Measurements from ENCODE around the gene KEL. TPM values are rescaled to one million over a fixed set of nuclear protein-coding genes. Genes with fewer than 3 reads are reported as not detected.

Gene KEL, protein sequence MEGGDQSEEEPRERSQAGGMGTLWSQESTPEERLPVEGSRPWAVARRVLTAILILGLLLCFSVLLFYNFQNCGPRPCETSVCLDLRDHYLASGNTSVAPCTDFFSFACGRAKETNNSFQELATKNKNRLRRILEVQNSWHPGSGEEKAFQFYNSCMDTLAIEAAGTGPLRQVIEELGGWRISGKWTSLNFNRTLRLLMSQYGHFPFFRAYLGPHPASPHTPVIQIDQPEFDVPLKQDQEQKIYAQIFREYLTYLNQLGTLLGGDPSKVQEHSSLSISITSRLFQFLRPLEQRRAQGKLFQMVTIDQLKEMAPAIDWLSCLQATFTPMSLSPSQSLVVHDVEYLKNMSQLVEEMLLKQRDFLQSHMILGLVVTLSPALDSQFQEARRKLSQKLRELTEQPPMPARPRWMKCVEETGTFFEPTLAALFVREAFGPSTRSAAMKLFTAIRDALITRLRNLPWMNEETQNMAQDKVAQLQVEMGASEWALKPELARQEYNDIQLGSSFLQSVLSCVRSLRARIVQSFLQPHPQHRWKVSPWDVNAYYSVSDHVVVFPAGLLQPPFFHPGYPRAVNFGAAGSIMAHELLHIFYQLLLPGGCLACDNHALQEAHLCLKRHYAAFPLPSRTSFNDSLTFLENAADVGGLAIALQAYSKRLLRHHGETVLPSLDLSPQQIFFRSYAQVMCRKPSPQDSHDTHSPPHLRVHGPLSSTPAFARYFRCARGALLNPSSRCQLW
- total RNA-seq: 0.05 TPM in 1 of 2 replicates, not detected in the other

DNA sequence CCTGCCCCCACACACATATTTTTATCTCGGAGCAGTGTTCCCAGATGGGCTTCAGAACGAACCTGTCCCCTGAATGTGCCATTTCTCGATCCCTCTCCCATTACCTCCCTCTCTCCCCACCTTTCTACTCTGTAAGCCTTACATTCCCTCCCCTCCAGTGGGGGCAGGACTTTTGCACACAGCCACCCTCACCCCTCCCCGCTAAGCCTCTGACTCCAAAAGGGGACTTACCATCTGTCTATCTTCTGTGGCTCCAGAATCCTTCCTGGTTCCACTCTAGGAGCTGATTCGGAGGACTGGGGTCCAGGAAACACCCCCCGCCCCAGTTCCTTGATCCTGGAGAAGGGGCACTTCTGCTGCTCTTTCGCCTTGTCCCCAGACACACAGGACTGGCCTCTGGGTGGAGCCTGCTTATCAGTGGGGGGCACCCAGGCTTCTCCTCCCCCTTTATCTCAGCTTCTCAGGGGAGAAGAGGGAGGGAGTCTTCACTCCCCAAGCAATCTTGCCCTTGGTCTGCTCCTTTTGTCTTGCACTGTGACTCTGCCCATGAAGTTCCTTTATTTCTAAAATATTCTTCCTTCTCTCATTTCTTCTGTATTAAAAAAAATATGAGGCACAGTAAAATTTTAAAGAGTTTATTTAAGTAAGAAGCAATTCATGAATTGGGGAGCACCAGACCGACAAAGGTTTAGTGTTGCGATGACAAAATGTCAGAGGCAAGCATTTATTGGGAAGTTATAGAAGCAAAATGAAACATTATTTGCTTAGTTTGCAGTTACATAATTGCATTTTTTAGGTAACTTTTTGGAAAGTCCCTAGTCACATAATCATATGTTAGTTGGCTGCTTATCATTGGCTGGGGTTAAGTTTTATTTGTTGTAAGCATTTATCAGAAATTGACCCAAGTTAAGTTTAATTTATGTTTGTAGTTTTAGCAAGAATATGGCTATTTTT is at the start of gene KEL:
Gene KEL (minus strand): TSS at position 391 of the 954 bp plus-strand sequence. CDS start 157 bp downstream, at position 234.

DNA sequence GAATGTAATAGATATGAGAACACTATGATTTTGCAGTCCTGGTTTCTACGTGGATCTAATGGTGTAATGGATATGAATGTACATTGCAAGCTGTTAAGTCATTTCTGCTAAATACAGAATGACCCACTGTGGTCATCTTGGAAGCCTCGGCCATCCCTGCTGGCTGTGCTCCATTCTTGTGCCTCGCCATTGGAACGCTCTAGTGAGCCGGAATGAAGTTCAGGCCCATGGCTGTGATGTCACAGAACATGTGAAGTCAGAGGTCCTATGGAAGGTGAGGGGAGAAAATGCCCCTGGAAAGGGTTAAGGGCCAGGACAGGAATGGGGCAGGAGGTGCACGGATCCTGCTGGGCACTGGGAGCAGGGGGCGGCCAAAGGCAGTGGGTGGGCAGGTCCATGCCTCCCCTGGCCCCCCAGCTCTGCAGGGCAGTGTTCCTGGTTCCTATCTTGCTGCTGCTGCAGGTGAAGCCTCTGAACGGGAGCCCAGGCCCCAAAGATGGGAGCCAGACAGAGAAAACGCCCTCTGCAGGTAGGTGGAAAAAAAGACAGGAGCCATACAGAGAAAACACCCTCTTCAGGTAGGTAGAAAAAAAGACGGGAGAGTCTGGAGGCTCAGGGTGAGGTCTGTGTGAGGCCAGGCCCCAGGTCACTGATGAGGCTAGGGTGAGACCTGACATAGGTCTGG is 22.8 kb downstream of the KEL start, which contains the start of gene LLCFC1:
Gene LLCFC1 (plus strand): TSS at position 259 of the 685 bp plus-strand sequence. CDS start 138 bp downstream, at position 397.

DNA sequence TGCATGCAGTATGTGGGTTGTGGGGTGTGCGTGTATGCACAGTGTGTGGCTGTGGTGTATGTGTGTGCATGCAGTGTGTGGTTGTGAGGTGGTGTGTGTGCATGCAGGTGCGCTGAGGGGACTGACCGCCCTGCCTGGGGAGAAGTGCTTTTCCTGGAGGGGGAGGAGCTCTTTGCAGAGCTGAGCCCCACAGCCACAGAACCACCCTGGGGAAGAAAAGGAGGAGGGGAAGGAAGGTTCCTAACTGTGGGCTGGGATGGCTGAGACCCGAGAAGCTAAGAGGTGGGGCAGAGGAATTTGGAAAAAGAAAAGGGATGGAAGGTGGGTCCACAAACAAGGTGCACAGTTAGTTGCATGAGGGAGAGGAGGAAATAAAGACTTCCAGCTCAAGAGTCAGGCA is 28.5 kb downstream of the KEL start, which contains the start of gene TRPV5:
Gene TRPV5 (minus strand): TSS at position 123 of the 400 bp plus-strand sequence. CDS start 287 bp downstream, outside the sequence.

Other genes with a start within 250 kb of the KEL start
- not detected in 2 replicates for gene PRSS1, start 212.9 kb downstream of the KEL start, total RNA-seq
- gene PRSS2, start 191.4 kb downstream of the KEL start, total RNA-seq: 1.00 TPM in 1 of 2 replicates, not detected in the other
- 42.4 and 74.3 TPM in 2 replicates for gene EPHB6, start 107.3 kb downstream of the KEL start, total RNA-seq
- gene TRPV6, start 76.6 kb downstream of the KEL start, total RNA-seq: not detected in 2 replicates
- not detected in 2 replicates for gene TRPV5, start 28.6 kb downstream of the KEL start, total RNA-seq
- not detected in 2 replicates for gene LLCFC1, start 22.9 kb downstream of the KEL start, total RNA-seq
- gene OR9A2, start 64.8 kb upstream of the KEL start, total RNA-seq: not detected in 2 replicates
- not detected in 2 replicates for gene OR6V1, start 90.0 kb upstream of the KEL start, total RNA-seq
- not detected in 2 replicates for gene PIP, start 169.7 kb upstream of the KEL start, total RNA-seq
- not detected in 2 replicates for gene TAS2R39, start 221.1 kb upstream of the KEL start, total RNA-seq